ENCODE data around the gene TEAD1.
A peak's percentile ranks its signal among the peaks of the same experiment; 100 is the strongest.

Gene TEAD1

DNA sequence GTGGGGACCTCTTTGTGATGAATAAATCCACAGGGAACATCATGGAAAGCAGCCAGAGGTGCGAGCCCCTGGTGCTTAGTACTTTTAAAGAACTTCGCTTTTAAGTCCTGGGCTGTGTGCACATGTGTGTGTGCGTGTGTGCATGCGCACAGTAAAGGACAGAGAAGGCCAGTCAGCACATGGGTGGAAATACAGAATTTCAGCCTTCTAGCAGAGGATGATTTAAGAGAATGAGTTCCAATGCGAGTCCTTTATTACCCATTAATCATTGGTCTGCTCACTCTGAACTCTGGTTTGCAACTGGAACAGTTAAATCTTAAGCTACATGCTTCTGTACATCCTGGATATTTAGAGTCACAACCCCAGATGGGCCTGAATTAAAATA is 18.9 kb downstream of the TEAD1 start:
- no peak for DNase-seq (ENCODE audit: low read depth)
- H3K4me3 ChIP-seq (ENCODE audit: low read length): no peak overlapping the region
- TF ChIP-seq, protein P1, sequence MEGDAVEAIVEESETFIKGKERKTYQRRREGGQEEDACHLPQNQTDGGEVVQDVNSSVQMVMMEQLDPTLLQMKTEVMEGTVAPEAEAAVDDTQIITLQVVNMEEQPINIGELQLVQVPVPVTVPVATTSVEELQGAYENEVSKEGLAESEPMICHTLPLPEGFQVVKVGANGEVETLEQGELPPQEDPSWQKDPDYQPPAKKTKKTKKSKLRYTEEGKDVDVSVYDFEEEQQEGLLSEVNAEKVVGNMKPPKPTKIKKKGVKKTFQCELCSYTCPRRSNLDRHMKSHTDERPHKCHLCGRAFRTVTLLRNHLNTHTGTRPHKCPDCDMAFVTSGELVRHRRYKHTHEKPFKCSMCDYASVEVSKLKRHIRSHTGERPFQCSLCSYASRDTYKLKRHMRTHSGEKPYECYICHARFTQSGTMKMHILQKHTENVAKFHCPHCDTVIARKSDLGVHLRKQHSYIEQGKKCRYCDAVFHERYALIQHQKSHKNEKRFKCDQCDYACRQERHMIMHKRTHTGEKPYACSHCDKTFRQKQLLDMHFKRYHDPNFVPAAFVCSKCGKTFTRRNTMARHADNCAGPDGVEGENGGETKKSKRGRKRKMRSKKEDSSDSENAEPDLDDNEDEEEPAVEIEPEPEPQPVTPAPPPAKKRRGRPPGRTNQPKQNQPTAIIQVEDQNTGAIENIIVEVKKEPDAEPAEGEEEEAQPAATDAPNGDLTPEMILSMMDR (IDR thresholded peaks at IDR 0.05; ENCODE audit: insufficient read depth, low read depth, low read length, missing control alignments): no peak

DNA sequence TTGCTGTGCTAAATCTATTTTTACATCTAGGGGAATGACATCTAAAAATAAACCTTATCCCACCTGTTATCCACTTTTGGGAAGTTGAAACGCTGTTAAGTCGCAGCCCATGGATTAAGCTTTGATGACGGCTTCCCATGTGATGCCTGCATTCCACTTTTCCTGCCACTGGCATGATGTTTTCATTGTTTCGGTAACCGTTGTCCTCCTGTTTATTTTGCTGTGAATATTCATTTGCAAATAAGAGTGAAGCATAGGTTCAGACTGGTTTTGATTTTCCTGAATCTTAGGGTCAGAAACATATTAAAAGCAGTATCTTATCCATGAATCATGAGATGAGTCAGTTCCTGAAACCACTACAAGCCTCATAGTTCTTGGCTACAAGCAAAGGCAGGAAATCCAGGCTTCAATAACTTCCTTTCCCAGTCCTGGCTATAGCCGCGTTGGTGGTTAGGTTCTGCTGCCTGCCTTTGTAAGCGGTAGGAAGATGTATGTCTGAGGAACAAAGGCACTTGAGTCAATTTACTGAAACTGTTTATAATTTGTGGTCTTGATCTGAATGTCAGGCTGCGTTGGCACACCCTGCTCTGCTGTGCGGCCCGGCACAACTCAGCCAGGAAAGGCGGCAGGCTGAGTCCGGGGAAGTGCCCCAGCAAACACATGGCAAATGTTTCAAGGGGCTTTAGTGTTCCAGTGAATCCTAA is 19.4 kb downstream of the TEAD1 start:
- peak; percentile 95 for DNase-seq (ENCODE audit: low read depth)
- H3K4me3 ChIP-seq (ENCODE audit: low read length): peak overlapping the region; percentile 16

DNA sequence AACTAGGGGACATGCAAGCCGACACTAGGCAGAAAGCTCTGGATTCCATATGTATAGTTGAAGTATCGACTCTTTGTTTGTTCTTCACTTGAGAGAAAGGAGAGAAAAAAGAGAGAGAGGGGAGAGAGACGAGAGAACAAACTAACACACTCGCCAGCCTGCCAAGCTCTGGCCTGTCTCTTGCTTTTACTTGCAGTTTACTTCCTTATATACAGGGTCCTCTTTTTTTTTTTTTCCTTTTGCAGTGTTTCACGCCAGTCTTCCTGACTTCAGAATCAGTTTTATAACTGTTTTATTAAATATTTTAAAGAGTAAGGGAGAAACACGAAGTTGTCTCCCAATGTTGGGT is 19.9 kb downstream of the TEAD1 start:
- no peak for DNase-seq (ENCODE audit: low read depth)
- no peak overlapping the region for H3K4me3 ChIP-seq (ENCODE audit: low read length)

More for the DNA sequence above, 19.4 kb downstream of the TEAD1 start:
- TF ChIP-seq, protein P1 (IDR thresholded peaks at IDR 0.05; ENCODE audit: insufficient read depth, low read depth, low read length, missing control alignments): no peak

GRCh38 chr11:12695221-12695794 is 21.1 kb downstream of the TEAD1 start:
- H3K4me3 ChIP-seq (ENCODE audit: low read length): no peak overlapping the region
- TF ChIP-seq, protein P1 (IDR thresholded peaks at IDR 0.05; ENCODE audit: insufficient read depth, low read depth, low read length, missing control alignments): no peak
- no peak for DNase-seq (ENCODE audit: low read depth)

More for the DNA sequence above, 19.9 kb downstream of the TEAD1 start:
- TF ChIP-seq, protein P1 (IDR thresholded peaks at IDR 0.05; ENCODE audit: insufficient read depth, low read depth, low read length, missing control alignments): no peak

DNA sequence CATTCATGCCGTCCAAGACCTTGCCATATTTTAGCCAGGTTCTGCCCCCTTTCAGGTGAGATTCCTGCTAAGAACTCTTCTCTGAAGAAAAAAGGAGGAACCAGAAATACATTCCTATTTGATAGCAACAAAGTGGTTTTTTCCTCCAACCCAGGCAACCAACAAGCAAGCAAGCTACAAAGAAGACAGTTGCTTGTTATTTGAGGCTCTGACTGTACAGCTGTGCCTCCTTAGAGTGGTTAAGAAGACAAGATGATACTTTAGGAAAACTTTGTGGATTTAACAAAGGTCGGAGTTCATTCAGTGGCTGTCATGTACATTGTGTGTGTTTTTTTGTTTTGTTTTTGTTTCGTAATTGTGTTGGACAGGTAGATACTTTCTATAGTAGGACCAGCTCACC is 21.7 kb downstream of the TEAD1 start:
- TF ChIP-seq, protein P1 (IDR thresholded peaks at IDR 0.05; ENCODE audit: insufficient read depth, low read depth, low read length, missing control alignments): no peak
- no peak for DNase-seq (ENCODE audit: low read depth)
- no peak overlapping the region for H3K4me3 ChIP-seq (ENCODE audit: low read length)

DNA sequence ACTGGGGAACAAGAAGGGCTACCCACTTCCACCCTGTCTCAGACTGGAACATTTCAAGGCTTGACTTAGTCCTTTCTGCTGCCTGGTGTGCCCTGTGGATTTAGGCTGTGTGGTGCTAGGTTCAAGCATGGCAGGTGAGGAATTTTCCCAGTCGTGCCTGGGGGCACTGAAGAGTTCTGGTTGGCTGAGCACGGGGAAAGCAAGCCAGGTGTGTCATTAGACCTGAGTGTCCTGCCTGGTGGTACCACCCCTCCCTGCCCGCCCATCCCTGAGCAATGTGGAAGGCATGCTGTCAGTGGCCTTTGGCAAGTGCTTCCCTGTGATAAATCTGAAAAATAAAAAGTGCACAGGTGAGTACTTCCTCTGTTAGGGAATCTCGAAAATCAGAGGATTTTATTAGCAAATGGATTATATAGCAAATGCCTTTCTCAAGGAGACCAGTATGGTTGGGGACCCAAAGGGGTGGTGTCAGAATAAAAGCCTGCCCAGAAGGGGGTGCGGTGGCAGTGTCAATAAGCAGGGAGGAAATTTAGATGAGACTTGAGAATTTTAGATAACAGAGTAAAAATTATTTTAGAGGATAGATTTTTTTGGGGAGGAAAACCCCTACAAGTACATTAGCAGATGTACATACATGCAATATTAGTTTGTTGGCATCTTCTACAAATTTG is 22.8 kb downstream of the TEAD1 start:
- TF ChIP-seq, protein P1 (IDR thresholded peaks at IDR 0.05; ENCODE audit: insufficient read depth, low read depth, low read length, missing control alignments): no peak
- no peak overlapping the region for H3K4me3 ChIP-seq (ENCODE audit: low read length)
- DNase-seq (ENCODE audit: low read depth): peak; percentile 93

Measured in epithelial cell of esophagus (primary cell).